Occipital lobe (tissue), 2 donors: ENCODE data around the gene SSNA1. TPM values are rescaled to one million over a fixed set of nuclear protein-coding genes. Genes with fewer than 3 reads are reported as not detected.

Source experiments
- DNase-seq: peaks from one replicate; lab custom pipeline; 2025; lab: John Stamatoyannopoulos, UW
- total RNA-seq: library from RNA; depleted of rRNA; stranded (reverse); fragments of >200 nt; gene quantifications from one replicate; pipeline ENCODE4 v1.2.3, GENCODE V29; 2014

The SSNA1 gene
- total RNA-seq, 1 donor from 2014 or later: 13.4 TPM

- no peak for DNase-seq
Measured at GRCh38 chr9:137182836-137183235, 5.6 kb upstream of the SSNA1 start.

GRCh38 chr9:137183980-137184595, 4.4 kb upstream of the SSNA1 start:
- no peak for DNase-seq

- DNase-seq: no peak
Measured at GRCh38 chr9:137184881-137185660, 3.4 kb upstream of the SSNA1 start.

GRCh38 chr9:137185921-137186320, 2.6 kb upstream of the SSNA1 start:
- no peak for DNase-seq

DNA sequence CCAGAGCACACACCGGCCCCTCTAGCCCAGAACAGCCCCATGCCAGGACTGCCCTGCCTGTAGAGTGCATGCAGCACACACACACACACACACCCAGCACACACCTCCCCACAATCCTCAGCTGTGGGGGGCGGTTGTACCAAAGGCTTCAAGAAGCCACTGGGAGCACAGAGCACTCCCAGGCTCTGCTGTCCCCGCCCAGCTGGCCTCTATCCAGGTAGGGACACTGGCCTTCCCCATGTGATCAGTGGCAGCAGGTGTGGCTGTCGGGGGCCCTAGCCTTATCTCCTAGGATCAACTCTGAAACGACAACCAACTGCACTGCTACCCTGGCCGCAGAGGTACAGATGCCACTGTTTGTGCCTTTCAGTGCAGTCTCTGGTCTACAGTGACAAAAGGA, 2.1 kb upstream of the SSNA1 start:
- no peak for DNase-seq

DNA sequence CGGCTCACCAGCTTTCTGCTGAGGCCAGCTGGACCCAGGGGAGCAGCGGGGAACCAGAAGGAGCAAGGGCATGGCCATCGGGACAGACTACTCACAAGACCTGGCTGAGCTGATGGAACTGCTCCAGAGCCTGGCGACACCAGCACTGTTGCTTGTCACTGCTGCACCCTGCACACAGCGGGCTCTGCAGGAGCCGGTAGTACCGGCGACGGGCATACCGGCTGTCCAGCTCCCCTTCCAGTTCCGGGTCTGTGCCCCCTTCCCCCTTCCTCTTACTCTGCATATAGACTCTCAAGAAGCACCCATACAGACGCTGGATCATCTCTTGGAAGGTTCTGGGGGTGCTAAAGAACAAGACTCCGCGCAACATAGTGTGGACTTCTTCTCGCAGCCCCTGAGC, 1.1 kb upstream of the SSNA1 start:
- no peak for DNase-seq

DNA sequence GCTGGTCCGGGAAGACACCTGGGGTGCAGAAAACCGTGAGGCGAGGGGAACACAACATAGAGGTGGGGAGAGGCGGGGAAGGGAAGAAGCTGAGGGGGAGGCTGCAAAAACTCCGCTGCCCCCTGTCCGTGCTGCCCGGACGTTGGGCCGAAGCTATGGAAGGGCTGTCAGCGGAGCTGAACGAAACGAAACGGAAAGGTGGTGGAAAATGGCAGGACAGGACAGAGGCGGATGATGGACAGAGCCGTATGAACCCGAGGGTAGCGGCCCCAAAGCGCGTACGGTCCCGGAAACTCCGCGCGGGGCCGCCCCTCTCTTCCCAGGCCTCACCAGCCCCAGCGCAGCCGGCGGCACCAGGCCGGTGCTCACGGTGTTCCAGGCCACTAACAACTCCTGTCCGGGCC, 388 bp upstream of the SSNA1 start:
- no peak for DNase-seq

- no peak for DNase-seq
Measured at GRCh38 chr9:137189297-137190295, 1.1 kb downstream of the SSNA1 start.

GRCh38 chr9:137190315-137190856, 1.9 kb downstream of the SSNA1 start:
- DNase-seq: no peak

DNA sequence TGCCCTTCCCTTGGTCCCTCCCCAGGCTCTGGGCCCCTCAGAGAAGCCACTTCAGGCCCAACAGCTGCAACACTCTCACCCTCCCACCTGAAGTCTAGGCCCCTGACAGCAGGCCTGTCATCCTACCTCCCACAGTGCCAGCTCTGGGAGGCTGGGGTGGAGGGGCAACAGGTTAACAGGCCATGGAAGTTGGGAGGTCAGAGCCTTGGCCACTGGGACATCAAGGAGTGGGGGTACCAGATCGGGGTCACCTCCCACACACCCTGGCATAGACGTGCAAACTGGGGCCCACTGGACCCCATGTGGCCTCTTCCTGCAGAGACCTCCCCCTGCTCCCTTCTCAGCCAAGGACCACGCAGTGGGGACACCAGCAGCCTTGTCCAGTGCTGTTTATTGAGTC, 2.8 kb downstream of the SSNA1 start:
- DNase-seq: no peak

DNA sequence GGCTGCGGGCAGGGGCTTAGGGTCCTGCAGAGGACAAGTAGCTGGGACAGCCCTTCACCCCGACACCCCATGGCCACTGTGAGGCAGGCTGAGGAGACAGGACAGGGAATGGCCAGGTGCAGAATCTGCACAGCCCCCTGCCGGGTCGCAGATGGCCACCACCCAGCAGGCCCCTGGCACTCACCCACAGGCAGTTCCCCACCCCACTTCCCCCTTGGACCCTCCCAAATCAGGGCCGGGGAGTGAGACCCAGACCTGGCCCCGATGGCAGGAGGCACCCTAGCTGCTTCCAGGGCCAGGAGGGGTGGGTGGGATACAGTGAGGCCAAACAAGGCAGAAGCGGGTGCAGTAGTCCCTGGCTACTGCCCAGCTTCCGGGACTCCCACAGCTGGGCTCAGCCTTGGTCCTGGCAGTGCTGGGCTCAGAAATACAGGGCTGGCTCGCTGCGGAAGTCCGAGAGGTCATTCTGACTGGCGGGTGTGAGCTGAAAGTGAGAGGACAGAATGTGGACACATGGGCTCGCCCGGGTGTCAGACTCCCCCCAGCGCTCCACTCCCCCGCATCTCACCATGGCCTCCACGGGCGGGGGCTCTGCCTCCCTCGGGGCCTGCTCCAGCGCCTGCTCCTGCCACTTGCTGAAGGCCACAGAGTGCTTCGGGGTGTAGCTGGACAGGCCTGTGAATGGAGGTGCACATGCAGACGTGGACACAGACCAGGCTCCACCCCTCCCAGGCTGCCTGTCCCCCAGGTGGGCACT, 3.4 kb downstream of the SSNA1 start:
- peak; percentile 65 for DNase-seq

DNA sequence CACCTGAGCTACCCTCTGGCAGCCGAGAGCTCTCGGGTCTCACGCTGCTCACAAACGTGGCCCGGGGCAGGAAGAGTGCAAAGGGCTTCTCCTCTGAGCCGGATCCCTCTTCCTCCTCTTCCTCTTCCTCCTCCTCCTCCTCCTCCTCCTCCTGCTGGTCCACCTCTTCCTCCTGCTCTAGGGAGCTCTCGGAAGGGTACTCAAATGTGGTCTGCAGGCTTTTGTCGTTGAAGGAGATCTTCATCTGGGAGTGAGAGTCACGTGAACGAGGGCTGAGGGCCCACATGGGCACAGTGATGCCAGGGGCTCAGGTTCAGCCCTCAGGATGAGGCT, 3.9 kb downstream of the SSNA1 start:
- DNase-seq: no peak

DNA sequence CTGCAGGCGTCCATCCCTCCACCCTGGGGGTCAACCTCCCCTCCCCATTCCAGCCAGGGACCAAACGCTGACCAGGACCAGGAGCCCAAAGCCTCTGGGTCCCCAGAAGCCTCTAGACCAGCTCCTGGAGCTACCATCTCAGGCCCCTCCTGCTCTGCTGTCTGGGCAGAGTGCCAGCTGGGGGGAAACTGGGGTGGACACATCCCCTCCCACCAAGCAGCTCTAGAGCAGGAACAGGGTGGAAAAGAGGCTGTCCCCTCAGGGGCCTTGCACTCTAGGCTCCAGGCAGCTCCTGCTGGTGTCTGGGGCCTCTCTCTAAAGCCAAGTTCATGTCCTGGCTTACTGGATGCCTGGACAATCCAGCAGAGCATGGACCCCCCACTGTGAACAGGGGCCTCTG, 4.4 kb downstream of the SSNA1 start:
- no peak for DNase-seq

- no peak for DNase-seq
Measured at GRCh38 chr9:137193771-137194170, 5.3 kb downstream of the SSNA1 start.

- peak; percentile 77 for DNase-seq
Measured at GRCh38 chr9:137194388-137194787, 5.9 kb downstream of the SSNA1 start.

- DNase-seq: no peak
Measured at GRCh38 chr9:137194909-137195308, 6.4 kb downstream of the SSNA1 start.

GRCh38 chr9:137195525-137196220, 7.2 kb downstream of the SSNA1 start:
- DNase-seq: no peak

- no peak for DNase-seq
Measured at GRCh38 chr9:137198051-137198901, 9.8 kb downstream of the SSNA1 start.

- no peak for DNase-seq
Measured at GRCh38 chr9:137198902-137199283, 10.4 kb downstream of the SSNA1 start.
